SK-N-SH treated with all-trans-retinoic acid at 6 μM for 48 hours (cell line): ENCODE data around the gene CLCN1.

ENCODE experiments used
- ATAC-seq: fragments of 200-7000 bp; cut with Tn5 transposase; 3 replicates; pipeline ENCODE4 v1.9.1; 2020; ENCODE audit warnings: mild to moderate bottlenecking, moderate library complexity
- ARNTL ChIP-seq: fragments of 450-650 bp; formaldehyde crosslinking; IDR thresholded peaks from 2 replicates; pipeline ENCODE4 v1.5.0; 2020; ENCODE audit warnings: low read depth, mild to moderate bottlenecking, moderate library complexity, borderline replicate concordance
- CSDC2 ChIP-seq: fragments of 250-450 bp; sonication (Bioruptor Pico); IDR thresholded peaks from 2 replicates; pipeline ENCODE4 v1.5.0; 2020; ENCODE audit warnings: mild to moderate bottlenecking, moderate library complexity
- ISL1 ChIP-seq: fragments of 250-450 bp; sonication (Bioruptor Pico); IDR thresholded peaks from 2 replicates; pipeline ENCODE4 v2.1.2; 2022; ENCODE audit warnings: mild to moderate bottlenecking, moderate library complexity
- OSR1 ChIP-seq: fragments of 250-450 bp; sonication (Bioruptor Pico); IDR thresholded peaks from 2 replicates; pipeline ENCODE4 v1.8.0; 2022; ENCODE audit warnings: moderate library complexity, mild to moderate bottlenecking, inconsistent platforms
- PPARA ChIP-seq: fragments of 250-450 bp; sonication (Bioruptor Pico); IDR thresholded peaks from 2 replicates; pipeline ENCODE4 v1.5.0; 2020; ENCODE audit warnings: mild to moderate bottlenecking, borderline replicate concordance
- RARB ChIP-seq: fragments of 250-450 bp; sonication (Bioruptor Pico); IDR thresholded peaks from 2 replicates; pipeline ENCODE4 v1.8.0; 2021; ENCODE audit warnings: mild to moderate bottlenecking, moderate library complexity
- SNAI2 ChIP-seq: fragments of 250-450 bp; sonication (Bioruptor Pico); IDR thresholded peaks from 2 replicates; pipeline ENCODE4 v1.5.0; 2020; ENCODE audit warnings: mild to moderate bottlenecking, moderate library complexity
- TCF4 ChIP-seq: fragments of 250-450 bp; sonication (Bioruptor Pico); IDR thresholded peaks from 2 replicates; pipeline ENCODE4 v1.8.0; 2021; ENCODE audit warnings: mild to moderate bottlenecking, moderate library complexity, borderline replicate concordance
- TOX ChIP-seq: fragments of 250-450 bp; sonication (Bioruptor Pico); IDR thresholded peaks from 2 replicates; pipeline ENCODE4 v1.8.0; 2021; ENCODE audit warnings: mild to moderate bottlenecking, moderate library complexity, borderline replicate concordance
- ZC3H10 ChIP-seq: fragments of 250-450 bp; sonication (Bioruptor Pico); IDR thresholded peaks from 2 replicates; pipeline ENCODE4 v1.5.1; 2021; ENCODE audit warnings: mild to moderate bottlenecking, moderate library complexity
- ZFP3 ChIP-seq: fragments of 250-450 bp; sonication (Bioruptor Pico); IDR thresholded peaks from 2 replicates; pipeline ENCODE4 v1.5.0; 2020; ENCODE audit warnings: mild to moderate bottlenecking, moderate library complexity
- ZNF8 ChIP-seq: fragments of 450-650 bp; formaldehyde crosslinking; IDR thresholded peaks from 2 replicates; pipeline ENCODE4 v1.5.0; 2020; ENCODE audit warnings: mild to moderate bottlenecking, moderate library complexity
- TF ChIP-seq, protein P1 (sequence below): fragments of 250-450 bp; sonication (Bioruptor Pico); IDR thresholded peaks from 2 replicates; pipeline ENCODE4 v1.5.1; 2021; ENCODE audit warnings: mild to moderate bottlenecking, moderate library complexity
- TF ChIP-seq, protein P2 (sequence below): fragments of 250-450 bp; sonication (Bioruptor Pico); IDR thresholded peaks from 2 replicates; pipeline ENCODE4 v1.8.0; 2021; ENCODE audit warnings: low read depth, mild to moderate bottlenecking, moderate library complexity, borderline replicate concordance
- TF ChIP-seq, protein P3 (sequence below): fragments of 250-450 bp; sonication (Bioruptor Pico); IDR thresholded peaks from 2 replicates; pipeline ENCODE4 v1.5.0; 2020; ENCODE audit warnings: mild to moderate bottlenecking, moderate library complexity
- TF ChIP-seq, protein P4 (sequence below): fragments of 250-450 bp; sonication (Bioruptor Pico); IDR thresholded peaks from 2 replicates; pipeline ENCODE4 v1.8.0; 2020; ENCODE audit warnings: mild to moderate bottlenecking, moderate library complexity, borderline replicate concordance
- TF ChIP-seq, protein P5 (sequence below): fragments of 250-450 bp; sonication (Bioruptor Pico); IDR thresholded peaks from 2 replicates; pipeline ENCODE4 v1.5.1; 2020; ENCODE audit warnings: low read depth, mild to moderate bottlenecking, moderate library complexity

The CLCN1 gene

DNA sequence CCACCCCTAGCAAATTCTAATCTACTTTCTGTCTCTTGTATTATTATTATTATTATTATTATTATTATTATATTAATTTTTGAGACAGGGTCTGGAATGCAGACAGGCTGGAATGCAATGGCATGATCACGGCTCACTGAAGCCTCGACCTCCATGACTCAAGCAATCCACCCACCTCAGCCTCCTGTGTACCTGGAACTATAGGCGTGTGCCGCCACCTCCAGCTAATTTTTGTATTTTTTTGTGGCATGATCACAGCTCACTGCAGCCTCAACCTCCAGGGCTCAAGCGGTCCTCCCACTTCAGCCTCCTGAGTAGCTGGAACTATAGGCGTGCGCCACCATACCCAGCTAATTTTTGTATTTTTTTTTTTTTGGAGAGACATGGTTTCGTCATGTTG, 33.8 kb upstream of the CLCN1 start:
- TF ChIP-seq RARB (CRISPR knock-in tag) (no peak), ZNF8 (CRISPR knock-in tag) (no peak), ISL1 (CRISPR knock-in tag) (no peak), SNAI2 (no peak), ARNTL (no peak), ZC3H10 (CRISPR knock-in tag) (no peak), PPARA (CRISPR knock-in tag) (no peak), OSR1 (no peak), ZFP3 (CRISPR knock-in tag) (no peak), CSDC2 (CRISPR knock-in tag) (no peak), TCF4 (no peak), TOX (CRISPR knock-in tag) (no peak)
- TF ChIP-seq, protein P1, sequence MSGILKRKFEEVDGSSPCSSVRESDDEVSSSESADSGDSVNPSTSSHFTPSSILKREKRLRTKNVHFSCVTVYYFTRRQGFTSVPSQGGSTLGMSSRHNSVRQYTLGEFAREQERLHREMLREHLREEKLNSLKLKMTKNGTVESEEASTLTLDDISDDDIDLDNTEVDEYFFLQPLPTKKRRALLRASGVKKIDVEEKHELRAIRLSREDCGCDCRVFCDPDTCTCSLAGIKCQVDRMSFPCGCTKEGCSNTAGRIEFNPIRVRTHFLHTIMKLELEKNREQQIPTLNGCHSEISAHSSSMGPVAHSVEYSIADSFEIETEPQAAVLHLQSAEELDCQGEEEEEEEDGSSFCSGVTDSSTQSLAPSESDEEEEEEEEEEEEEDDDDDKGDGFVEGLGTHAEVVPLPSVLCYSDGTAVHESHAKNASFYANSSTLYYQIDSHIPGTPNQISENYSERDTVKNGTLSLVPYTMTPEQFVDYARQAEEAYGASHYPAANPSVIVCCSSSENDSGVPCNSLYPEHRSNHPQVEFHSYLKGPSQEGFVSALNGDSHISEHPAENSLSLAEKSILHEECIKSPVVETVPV, result no peak
- TF ChIP-seq, protein P2, sequence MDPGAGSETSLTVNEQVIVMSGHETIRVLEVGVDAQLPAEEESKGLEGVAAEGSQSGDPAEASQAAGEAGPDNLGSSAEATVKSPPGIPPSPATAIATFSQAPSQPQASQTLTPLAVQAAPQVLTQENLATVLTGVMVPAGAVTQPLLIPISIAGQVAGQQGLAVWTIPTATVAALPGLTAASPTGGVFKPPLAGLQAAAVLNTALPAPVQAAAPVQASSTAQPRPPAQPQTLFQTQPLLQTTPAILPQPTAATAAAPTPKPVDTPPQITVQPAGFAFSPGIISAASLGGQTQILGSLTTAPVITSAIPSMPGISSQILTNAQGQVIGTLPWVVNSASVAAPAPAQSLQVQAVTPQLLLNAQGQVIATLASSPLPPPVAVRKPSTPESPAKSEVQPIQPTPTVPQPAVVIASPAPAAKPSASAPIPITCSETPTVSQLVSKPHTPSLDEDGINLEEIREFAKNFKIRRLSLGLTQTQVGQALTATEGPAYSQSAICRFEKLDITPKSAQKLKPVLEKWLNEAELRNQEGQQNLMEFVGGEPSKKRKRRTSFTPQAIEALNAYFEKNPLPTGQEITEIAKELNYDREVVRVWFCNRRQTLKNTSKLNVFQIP (CRISPR knock-in tag), result no peak
- TF ChIP-seq, protein P3, sequence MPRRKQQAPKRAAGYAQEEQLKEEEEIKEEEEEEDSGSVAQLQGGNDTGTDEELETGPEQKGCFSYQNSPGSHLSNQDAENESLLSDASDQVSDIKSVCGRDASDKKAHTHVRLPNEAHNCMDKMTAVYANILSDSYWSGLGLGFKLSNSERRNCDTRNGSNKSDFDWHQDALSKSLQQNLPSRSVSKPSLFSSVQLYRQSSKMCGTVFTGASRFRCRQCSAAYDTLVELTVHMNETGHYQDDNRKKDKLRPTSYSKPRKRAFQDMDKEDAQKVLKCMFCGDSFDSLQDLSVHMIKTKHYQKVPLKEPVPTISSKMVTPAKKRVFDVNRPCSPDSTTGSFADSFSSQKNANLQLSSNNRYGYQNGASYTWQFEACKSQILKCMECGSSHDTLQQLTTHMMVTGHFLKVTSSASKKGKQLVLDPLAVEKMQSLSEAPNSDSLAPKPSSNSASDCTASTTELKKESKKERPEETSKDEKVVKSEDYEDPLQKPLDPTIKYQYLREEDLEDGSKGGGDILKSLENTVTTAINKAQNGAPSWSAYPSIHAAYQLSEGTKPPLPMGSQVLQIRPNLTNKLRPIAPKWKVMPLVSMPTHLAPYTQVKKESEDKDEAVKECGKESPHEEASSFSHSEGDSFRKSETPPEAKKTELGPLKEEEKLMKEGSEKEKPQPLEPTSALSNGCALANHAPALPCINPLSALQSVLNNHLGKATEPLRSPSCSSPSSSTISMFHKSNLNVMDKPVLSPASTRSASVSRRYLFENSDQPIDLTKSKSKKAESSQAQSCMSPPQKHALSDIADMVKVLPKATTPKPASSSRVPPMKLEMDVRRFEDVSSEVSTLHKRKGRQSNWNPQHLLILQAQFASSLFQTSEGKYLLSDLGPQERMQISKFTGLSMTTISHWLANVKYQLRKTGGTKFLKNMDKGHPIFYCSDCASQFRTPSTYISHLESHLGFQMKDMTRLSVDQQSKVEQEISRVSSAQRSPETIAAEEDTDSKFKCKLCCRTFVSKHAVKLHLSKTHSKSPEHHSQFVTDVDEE (CRISPR knock-in tag), result no peak
- TF ChIP-seq, protein P4, sequence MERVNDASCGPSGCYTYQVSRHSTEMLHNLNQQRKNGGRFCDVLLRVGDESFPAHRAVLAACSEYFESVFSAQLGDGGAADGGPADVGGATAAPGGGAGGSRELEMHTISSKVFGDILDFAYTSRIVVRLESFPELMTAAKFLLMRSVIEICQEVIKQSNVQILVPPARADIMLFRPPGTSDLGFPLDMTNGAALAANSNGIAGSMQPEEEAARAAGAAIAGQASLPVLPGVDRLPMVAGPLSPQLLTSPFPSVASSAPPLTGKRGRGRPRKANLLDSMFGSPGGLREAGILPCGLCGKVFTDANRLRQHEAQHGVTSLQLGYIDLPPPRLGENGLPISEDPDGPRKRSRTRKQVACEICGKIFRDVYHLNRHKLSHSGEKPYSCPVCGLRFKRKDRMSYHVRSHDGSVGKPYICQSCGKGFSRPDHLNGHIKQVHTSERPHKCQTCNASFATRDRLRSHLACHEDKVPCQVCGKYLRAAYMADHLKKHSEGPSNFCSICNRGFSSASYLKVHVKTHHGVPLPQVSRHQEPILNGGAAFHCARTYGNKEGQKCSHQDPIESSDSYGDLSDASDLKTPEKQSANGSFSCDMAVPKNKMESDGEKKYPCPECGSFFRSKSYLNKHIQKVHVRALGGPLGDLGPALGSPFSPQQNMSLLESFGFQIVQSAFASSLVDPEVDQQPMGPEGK (CRISPR knock-in tag), result no peak
- ATAC-seq, result no peak

DNA sequence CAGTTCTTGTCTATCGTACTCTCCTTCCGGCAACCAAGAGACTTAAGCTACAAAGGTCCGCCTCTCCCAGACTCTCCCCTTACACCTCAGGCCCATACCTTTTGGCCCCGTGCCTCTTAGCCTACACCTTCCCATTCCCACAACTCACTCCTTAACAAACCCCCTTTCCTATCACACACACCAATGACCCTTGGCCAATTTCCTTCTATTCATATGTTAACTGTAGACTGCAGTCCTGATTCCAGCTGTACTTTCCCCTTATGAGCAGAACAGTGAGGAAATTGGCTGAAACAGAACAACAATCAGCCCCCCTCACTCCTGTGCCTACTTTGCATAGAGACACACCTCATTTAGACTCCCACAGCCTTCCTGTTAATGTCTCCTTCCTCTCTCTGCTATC, 32.5 kb upstream of the CLCN1 start:
- TF ChIP-seq, protein P5, sequence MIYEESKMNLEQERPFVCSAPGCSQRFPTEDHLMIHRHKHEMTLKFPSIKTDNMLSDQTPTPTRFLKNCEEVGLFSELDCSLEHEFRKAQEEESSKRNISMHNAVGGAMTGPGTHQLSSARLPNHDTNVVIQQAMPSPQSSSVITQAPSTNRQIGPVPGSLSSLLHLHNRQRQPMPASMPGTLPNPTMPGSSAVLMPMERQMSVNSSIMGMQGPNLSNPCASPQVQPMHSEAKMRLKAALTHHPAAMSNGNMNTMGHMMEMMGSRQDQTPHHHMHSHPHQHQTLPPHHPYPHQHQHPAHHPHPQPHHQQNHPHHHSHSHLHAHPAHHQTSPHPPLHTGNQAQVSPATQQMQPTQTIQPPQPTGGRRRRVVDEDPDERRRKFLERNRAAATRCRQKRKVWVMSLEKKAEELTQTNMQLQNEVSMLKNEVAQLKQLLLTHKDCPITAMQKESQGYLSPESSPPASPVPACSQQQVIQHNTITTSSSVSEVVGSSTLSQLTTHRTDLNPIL, result no peak
- TF ChIP-seq, protein P3 (CRISPR knock-in tag), result no peak
- ATAC-seq, result no peak

DNA sequence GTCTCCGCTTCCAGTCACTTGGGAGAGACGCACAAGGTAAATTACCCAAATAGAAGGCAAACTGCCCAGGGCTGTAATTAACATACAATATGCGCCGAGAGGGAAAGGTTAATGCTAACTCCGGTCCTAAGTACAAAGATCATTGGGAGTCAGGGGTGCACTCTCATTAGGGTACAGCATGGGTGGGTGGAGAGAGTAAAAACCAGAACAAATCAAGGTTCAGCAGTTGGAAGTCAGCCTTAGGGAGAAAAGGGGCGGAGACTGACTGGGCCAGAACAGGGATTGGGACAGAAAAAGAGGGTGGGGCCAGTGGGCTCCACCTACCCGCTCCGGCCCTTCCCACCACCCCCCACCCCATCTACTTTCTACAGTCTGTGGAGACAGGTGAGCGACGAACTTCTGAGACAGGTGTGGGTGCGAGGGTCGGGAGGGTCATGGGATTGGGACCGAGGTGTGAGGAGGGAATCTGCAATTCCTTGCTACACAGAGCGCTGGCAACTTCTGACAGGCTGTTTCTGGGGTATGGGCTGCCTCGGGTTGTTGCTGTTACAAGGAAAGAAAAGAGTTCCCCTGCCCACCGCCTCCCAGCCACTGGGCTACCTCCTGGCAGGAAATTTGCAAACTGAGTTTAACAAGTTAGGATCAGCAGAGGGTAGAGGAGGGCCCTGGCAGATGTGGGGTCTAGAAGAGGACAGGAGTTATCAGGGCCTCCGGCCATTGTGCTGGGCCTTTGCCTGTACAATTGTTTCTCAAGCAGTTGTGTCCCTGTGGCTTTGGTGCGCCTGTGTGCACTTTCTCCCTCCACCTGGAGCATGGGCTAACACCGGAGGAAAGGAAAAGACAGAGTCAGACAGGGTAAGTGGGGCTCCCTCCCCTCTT, 31.1 kb upstream of the CLCN1 start, which contains the start of gene TMEM139:
TMEM139 (plus strand) TSS at position 368 of the 879 bp plus-strand sequence. CDS start 1,000 bp downstream, outside the sequence.
- no peak for ATAC-seq
- TF ChIP-seq, protein P2 (CRISPR knock-in tag), result no peak
- TF ChIP-seq, protein P3 (CRISPR knock-in tag), result no peak
- TF ChIP-seq, protein P4 (CRISPR knock-in tag), result no peak
- no peak for TF ChIP-seq PPARA (CRISPR knock-in tag)
